ENCODE measurements around the gene DNER. TPM values are rescaled to one million over a fixed set of nuclear protein-coding genes. Genes with fewer than 3 reads are reported as not detected.

Gene DNER
- total RNA-seq, 3 donors from 2014 or later (not counting 1 experiment from before 2014, with no cell fraction given) = not detected

DNA sequence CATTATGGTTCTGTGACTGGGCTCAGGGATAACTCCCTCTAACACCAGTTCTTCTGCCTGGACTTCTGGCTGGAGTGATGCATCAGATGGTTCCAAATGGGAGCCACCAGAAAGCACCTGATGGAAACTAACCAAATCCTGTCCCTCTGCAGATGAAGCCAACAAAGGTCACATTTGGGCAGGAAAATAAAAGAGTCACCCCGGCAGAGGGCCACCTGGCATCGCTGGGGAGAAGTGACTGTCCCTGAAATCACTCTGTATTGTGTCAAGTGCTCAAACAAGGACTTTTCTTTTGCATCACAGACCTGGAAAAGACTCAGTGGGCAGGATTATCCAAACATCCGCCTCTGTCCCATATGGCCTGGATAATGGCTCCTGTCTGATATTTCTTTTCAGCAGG, 47.5 kb downstream of the DNER start:
- Mint-ChIP-seq H3K27me3 (ENCODE audit: low read depth in 2 of 2) (peaks cover 10 to 15% of the 10 kb centered on the region in 2 donors), H3K4me3 (no peak overlapping the region), H3K4me1 (no peaks in the 10 kb centered on the region), H3K36me3 (no peaks in the 10 kb centered on the region), H3K27ac (no peak overlapping the region), H3K9me3 (no peaks in the 10 kb centered on the region)
- Histone ChIP-seq H3K27me3 (ENCODE audit: control insufficient read depth, insufficient read depth, low read length) (no peaks in the 10 kb centered on the region), H3K36me3 (ENCODE audit: control insufficient read depth, insufficient read depth, low read length) (no peaks in the 10 kb centered on the region), H3K4me1 (ENCODE audit: control insufficient read depth, insufficient read depth, low read length) (no peaks in the 10 kb centered on the region), H3K4me3 (ENCODE audit: low read length) (no peak overlapping the region), H3K9me3 (ENCODE audit: control insufficient read depth, insufficient read depth, low read length) (no peaks in the 10 kb centered on the region), H3K27ac (ENCODE audit: low read length) (no peak overlapping the region)
- intact Hi-C loops (cut with micrococcal nuclease) = no loop called here
- DNase-seq = no peak
- TF ChIP-seq, protein P1, sequence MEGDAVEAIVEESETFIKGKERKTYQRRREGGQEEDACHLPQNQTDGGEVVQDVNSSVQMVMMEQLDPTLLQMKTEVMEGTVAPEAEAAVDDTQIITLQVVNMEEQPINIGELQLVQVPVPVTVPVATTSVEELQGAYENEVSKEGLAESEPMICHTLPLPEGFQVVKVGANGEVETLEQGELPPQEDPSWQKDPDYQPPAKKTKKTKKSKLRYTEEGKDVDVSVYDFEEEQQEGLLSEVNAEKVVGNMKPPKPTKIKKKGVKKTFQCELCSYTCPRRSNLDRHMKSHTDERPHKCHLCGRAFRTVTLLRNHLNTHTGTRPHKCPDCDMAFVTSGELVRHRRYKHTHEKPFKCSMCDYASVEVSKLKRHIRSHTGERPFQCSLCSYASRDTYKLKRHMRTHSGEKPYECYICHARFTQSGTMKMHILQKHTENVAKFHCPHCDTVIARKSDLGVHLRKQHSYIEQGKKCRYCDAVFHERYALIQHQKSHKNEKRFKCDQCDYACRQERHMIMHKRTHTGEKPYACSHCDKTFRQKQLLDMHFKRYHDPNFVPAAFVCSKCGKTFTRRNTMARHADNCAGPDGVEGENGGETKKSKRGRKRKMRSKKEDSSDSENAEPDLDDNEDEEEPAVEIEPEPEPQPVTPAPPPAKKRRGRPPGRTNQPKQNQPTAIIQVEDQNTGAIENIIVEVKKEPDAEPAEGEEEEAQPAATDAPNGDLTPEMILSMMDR (IDR thresholded peaks at IDR 0.05) = no peak
- 92% methylated on average over 3 of the region's 3 CpGs for WGBS (ENCODE audit: insufficient coverage)
- ATAC-seq = no peak

DNA sequence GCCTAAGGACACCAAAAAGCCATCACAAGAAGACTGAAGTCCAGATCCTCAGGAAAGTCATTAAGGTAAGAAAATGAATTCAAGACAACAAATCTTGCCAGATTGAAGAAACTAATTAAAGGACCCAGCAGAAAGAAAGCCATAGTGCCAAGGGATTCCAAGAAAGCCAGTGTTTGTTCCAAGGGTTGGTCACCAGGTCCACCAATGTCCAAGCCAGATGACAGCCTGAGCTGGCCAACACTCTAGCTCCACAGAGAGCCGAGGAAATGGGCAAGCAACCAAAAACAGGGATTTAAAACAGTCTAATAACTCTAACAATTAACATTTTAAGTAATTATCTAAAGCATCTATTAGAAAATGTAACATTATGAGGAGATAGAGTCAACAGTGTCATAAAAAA, 49.2 kb downstream of the DNER start:
- H3K27me3 ChIP-seq (ENCODE audit: control insufficient read depth, insufficient read depth, low read length) = no peaks in the 10 kb centered on the region
- no peaks in the 10 kb centered on the region for H3K4me1 ChIP-seq (ENCODE audit: control insufficient read depth, insufficient read depth, low read length)
- Mint-ChIP-seq H3K4me3 (no peak overlapping the region), H3K27ac (no peak overlapping the region), H3K36me3 (no peaks in the 10 kb centered on the region), H3K27me3 (ENCODE audit: low read depth in 2 of 2) (peaks cover 14 to 15% of the 10 kb centered on the region in 2 donors), H3K4me1 (no peaks in the 10 kb centered on the region), H3K9me3 (no peaks in the 10 kb centered on the region)
- H3K36me3 ChIP-seq (ENCODE audit: control insufficient read depth, insufficient read depth, low read length) = no peaks in the 10 kb centered on the region
- no peak overlapping the region for H3K27ac ChIP-seq (ENCODE audit: low read length)
- TF ChIP-seq, protein P1 (IDR thresholded peaks at IDR 0.05) = no peak
- no peak for ATAC-seq
- no peak for DNase-seq
- 67% methylated on average over 1 of the region's 1 CpG for WGBS (ENCODE audit: insufficient coverage)
- intact Hi-C loops (cut with micrococcal nuclease) = no loop called here
- no peaks in the 10 kb centered on the region for H3K9me3 ChIP-seq (ENCODE audit: control insufficient read depth, insufficient read depth, low read length)
- H3K4me3 ChIP-seq (ENCODE audit: low read length) = no peak overlapping the region

DNA sequence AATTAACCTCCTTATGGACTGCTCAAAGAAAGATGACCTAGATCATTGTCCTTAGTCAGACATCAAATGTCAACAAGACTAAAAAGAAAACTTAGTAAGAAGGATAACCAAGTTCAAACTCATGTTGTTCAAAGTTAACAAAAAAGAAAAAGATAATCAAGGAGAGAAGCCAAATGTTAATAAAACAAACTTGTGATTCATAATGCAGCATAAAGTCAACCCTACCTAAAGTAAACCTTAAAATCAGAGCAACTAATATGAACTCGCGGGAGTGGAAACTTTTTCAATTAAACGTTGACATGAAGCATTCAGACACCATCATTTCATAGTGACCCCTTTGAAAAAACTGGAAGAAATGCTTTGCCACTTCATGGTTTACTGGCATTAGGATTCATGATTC, 52.9 kb downstream of the DNER start:
- Histone ChIP-seq H3K4me1 (ENCODE audit: control insufficient read depth, insufficient read depth, low read length) (no peaks in the 10 kb centered on the region), H3K27me3 (ENCODE audit: control insufficient read depth, insufficient read depth, low read length) (no peaks in the 10 kb centered on the region), H3K4me3 (ENCODE audit: low read length) (no peak overlapping the region), H3K27ac (ENCODE audit: low read length) (no peak overlapping the region), H3K36me3 (ENCODE audit: control insufficient read depth, insufficient read depth, low read length) (no peaks in the 10 kb centered on the region), H3K9me3 (ENCODE audit: control insufficient read depth, insufficient read depth, low read length) (no peaks in the 10 kb centered on the region)
- intact Hi-C loops (cut with micrococcal nuclease) = no loop called here
- DNase-seq (no peak), ATAC-seq (no peak)
- Mint-ChIP-seq H3K27me3 (ENCODE audit: low read depth in 2 of 2) (peaks cover 15 to 20% of the 10 kb centered on the region in 2 donors), H3K27ac (no peak overlapping the region), H3K4me1 (no peaks in the 10 kb centered on the region), H3K9me3 (no peaks in the 10 kb centered on the region), H3K36me3 (no peaks in the 10 kb centered on the region), H3K4me3 (no peak overlapping the region)
- TF ChIP-seq, protein P1 (IDR thresholded peaks at IDR 0.05) = no peak
- 91% methylated on average over 3 of the region's 3 CpGs for WGBS (ENCODE audit: insufficient coverage)

DNA sequence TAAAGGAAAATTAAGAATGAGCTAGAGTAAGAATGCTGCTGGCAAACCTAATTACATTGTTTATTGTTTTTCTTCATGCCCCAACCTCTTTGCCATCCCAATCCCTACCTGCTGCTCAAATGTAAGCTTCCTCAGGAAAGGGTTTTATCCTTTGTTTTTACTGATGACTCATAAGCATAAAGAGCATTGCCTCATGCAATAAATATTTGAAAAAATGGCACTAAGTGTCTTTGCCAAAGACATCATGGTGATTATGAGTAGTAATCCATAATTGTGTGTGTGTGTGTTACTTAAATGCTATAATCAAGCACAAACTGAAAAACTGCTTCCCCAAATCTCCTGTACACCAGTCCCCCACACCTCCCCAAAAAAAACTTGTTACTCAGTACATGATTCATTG, 53.4 kb downstream of the DNER start:
- no peaks in the 10 kb centered on the region for H3K36me3 Mint-ChIP-seq

More for the DNA sequence above, 53.4 kb downstream of the DNER start:
- TF ChIP-seq, protein P1 (IDR thresholded peaks at IDR 0.05) = no peak
- Histone ChIP-seq H3K9me3 (ENCODE audit: control insufficient read depth, insufficient read depth, low read length) (no peaks in the 10 kb centered on the region), H3K4me1 (ENCODE audit: control insufficient read depth, insufficient read depth, low read length) (no peaks in the 10 kb centered on the region), H3K27me3 (ENCODE audit: control insufficient read depth, insufficient read depth, low read length) (no peaks in the 10 kb centered on the region), H3K36me3 (ENCODE audit: control insufficient read depth, insufficient read depth, low read length) (no peaks in the 10 kb centered on the region), H3K4me3 (ENCODE audit: low read length) (no peak overlapping the region), H3K27ac (ENCODE audit: low read length) (no peak overlapping the region)
- no peak overlapping the region for H3K4me3 Mint-ChIP-seq
- no peaks in the 10 kb centered on the region for H3K4me1 Mint-ChIP-seq
- H3K27me3 Mint-ChIP-seq (ENCODE audit: low read depth in 2 of 2) = peaks cover 17 to 24% of the 10 kb centered on the region in 2 donors
- DNase-seq (no peak), ATAC-seq (no peak)
- no peak overlapping the region for H3K27ac Mint-ChIP-seq
- intact Hi-C loops (cut with micrococcal nuclease) = no loop called here
- H3K9me3 Mint-ChIP-seq = no peaks in the 10 kb centered on the region

Data from natural killer cell (primary cell).